B cell (primary cell): ENCODE data around the gene TRIB2. TPM values are rescaled to one million over a fixed set of nuclear protein-coding genes. Genes with fewer than 3 reads are reported as not detected.

ENCODE experiments used
- ATAC-seq: fragments of 200-7000 bp; cut with Tn5 transposase; one replicate; pipeline ENCODE4 v1.10.0; 2021; ENCODE audit warnings: low read depth, mild to moderate bottlenecking, moderate number of reproducible peaks, moderate library complexity
- CTCF ChIA-PET: fragments of 350-600 bp; sonication (Branson Sonifier 250); formaldehyde crosslinking; loops from one replicate; lab custom pipeline; 2021; ENCODE audit warnings: antibody characterized with exemption, inconsistent platforms; lab: Charles Lee
- POLR2A ChIA-PET: fragments of 350-600 bp; sonication (Branson Sonifier 250); formaldehyde crosslinking; loops from one replicate; lab custom pipeline; 2021; ENCODE audit warnings: antibody characterized with exemption; lab: Charles Lee
- DNase-seq: peaks from one replicate; pipeline ENCODE4 v3.0.0; 2013
- H2AFZ ChIP-seq: 2 replicates; pipeline ENCODE4 v1.6.1; 2012; ENCODE audit warnings: mild to moderate bottlenecking, low read depth, low read length; ENCODE audit not compliant: insufficient read depth, poor library complexity, severe bottlenecking
- H3K27ac ChIP-seq, 2 donors: 1 replicate in 1 of 2; 2 replicates in 1 of 2; pipeline ENCODE4 v1.5.1; 2012 to 2013; ENCODE audit warnings: low read length in 2 of 2, mild to moderate bottlenecking in 2 of 2, moderate library complexity in 1 of 2
- H3K27me3 ChIP-seq, 4 experiments: fragments of 200-600 bp in 1 of 4; sonication (generic) in 1 of 4; replicated peaks in 1 of 4; 1 replicate in 2 of 4; 2 replicates in 2 of 4; pipeline versions ENCODE4 v1.6.1 to v1.7.0; 2013 to 2016; ENCODE audit warnings: low read length in 3 of 4, mild to moderate bottlenecking in 2 of 4, mixed read lengths in 1 of 4, moderate library complexity in 1 of 4; ENCODE audit not compliant: insufficient read depth in 4 of 4, control insufficient read depth in 3 of 4; ENCODE audit errors: control extremely low read depth in 1 of 4
- H3K36me3 ChIP-seq, 2 experiments: replicated peaks in 1 of 2; 1 replicate in 1 of 2; 2 replicates in 1 of 2; pipeline versions ENCODE4 v1.6.1 to v1.7.1; 2013; ENCODE audit warnings: low read length in 1 of 2; ENCODE audit not compliant: insufficient read depth in 2 of 2, control insufficient read depth in 1 of 2; ENCODE audit errors: control extremely low read depth in 1 of 2, extremely low read depth in 1 of 2
- H3K4me1 ChIP-seq, 2 donors: fragments of 200-600 bp in 1 of 2; sonication (generic) in 1 of 2; 1 replicate in 1 of 2; 2 replicates in 1 of 2; pipeline versions ENCODE4 v1.5.1 to v1.6.1; 2013 to 2017; ENCODE audit warnings: low read length in 2 of 2; ENCODE audit not compliant: control insufficient read depth in 2 of 2, insufficient read depth in 2 of 2
- H3K4me2 ChIP-seq: replicated peaks from 2 replicates; pipeline ENCODE3; 2012; ENCODE audit warnings: mild to moderate bottlenecking, low read depth, low read length; ENCODE audit not compliant: poor library complexity, severe bottlenecking
- H3K4me3 ChIP-seq, 5 experiments: fragments of 200-600 bp in 1 of 5; sonication (generic) in 1 of 5; 1 replicate in 3 of 5; 2 replicates in 2 of 5; pipeline versions ENCODE4 v1.5.1 to v1.7.0; 2011 to 2016; ENCODE audit warnings: low read length in 4 of 5, mild to moderate bottlenecking in 4 of 5, low read depth in 2 of 5, control low read depth in 1 of 5, moderate library complexity in 1 of 5; ENCODE audit not compliant: insufficient read depth in 1 of 5; ENCODE audit errors: control extremely low read depth in 1 of 5, extremely low read depth in 1 of 5
- H3K79me2 ChIP-seq: fragments of 200-600 bp; sonication (generic); one replicate; pipeline ENCODE4 v1.6.0; 2016; ENCODE audit warnings: low read length; ENCODE audit not compliant: control insufficient read depth, insufficient read depth
- H3K9ac ChIP-seq: fragments of 200-600 bp; sonication (generic); 2 replicates; pipeline ENCODE4 v1.6.1; 2017; ENCODE audit warnings: mild to moderate bottlenecking, low read length, moderate library complexity
- H3K9me3 ChIP-seq, 3 donors: one replicate each; pipeline versions ENCODE4 v1.6.1 to v1.7.1; 2013; ENCODE audit warnings: low read length in 2 of 3; ENCODE audit not compliant: control insufficient read depth in 2 of 3, insufficient read depth in 1 of 3; ENCODE audit errors: control extremely low read depth in 1 of 3
- H4K20me1 ChIP-seq: 2 replicates; pipeline ENCODE4 v1.6.0; 2012; ENCODE audit warnings: mild to moderate bottlenecking, low read length; ENCODE audit not compliant: insufficient read depth, control insufficient read depth, poor library complexity, severe bottlenecking
- H3K27ac Mint-ChIP-seq: one replicate; pipeline ENCODE4 v1.8.0; 2021; ENCODE audit warnings: mixed read lengths
- H3K27me3 Mint-ChIP-seq: one replicate; pipeline ENCODE4 v1.8.0; 2021; ENCODE audit warnings: mixed read lengths
- H3K4me1 Mint-ChIP-seq: one replicate; pipeline ENCODE4 v1.8.0; 2021; ENCODE audit warnings: mixed read lengths
- H3K4me3 Mint-ChIP-seq: one replicate; pipeline ENCODE4 v1.8.0; 2021; ENCODE audit warnings: mixed read lengths
- H3K9me3 Mint-ChIP-seq: one replicate; pipeline ENCODE4 v1.8.0; 2022; ENCODE audit warnings: mixed read lengths; ENCODE audit not compliant: insufficient read depth
- EZH2 ChIP-seq: IDR thresholded peaks from 2 replicates; pipeline ENCODE4 v1.6.1; 2012; ENCODE audit warnings: borderline replicate concordance, low read depth, mild to moderate bottlenecking, moderate library complexity, low read length; ENCODE audit not compliant: insufficient read depth, poor library complexity, severe bottlenecking
- WGBS: methylation state at CpG from one replicate; pipeline ENCODE4 v1.1.5; 2013; ENCODE audit warnings: missing lambda C conversion rate; ENCODE audit not compliant: insufficient coverage; 5-methylcytosine and 5-hydroxymethylcytosine counted together
- intact Hi-C: fragments of 100-400 bp; cut with micrococcal nuclease; formaldehyde crosslinking; loops from one replicate; pipeline ENCODE4 v1.10.0; 2022
- polyA plus RNA-seq: library from polyadenylated mRNA; depleted of rRNA; stranded (reverse); fragments of >200 nt; gene quantifications from 2 replicates; pipeline ENCODE4 v1.2.3, GENCODE V29; 2012
- total RNA-seq, 2 donors: library from RNA; stranded (reverse); fragments of 120-200 nt in 1 of 2; gene quantifications; 1 replicate in 1 of 2; 2 replicates in 1 of 2; pipeline versions ENCODE4 v1.2.3 to v1.2.4, GENCODE V29; 2013 to 2022
- TF ChIP-seq, protein P1 (sequence below): fragments of 200-600 bp; IDR thresholded peaks from one replicate; pipeline ENCODE4 v1.8.0; 2022; ENCODE audit warnings: antibody characterized with exemption, mild to moderate bottlenecking

TRIB2 gene
- total and polyA plus RNA-seq, 2 donors (not counting 1 experiment from before 2014, with no cell fraction given) = 36.3 to 117 TPM

DNA sequence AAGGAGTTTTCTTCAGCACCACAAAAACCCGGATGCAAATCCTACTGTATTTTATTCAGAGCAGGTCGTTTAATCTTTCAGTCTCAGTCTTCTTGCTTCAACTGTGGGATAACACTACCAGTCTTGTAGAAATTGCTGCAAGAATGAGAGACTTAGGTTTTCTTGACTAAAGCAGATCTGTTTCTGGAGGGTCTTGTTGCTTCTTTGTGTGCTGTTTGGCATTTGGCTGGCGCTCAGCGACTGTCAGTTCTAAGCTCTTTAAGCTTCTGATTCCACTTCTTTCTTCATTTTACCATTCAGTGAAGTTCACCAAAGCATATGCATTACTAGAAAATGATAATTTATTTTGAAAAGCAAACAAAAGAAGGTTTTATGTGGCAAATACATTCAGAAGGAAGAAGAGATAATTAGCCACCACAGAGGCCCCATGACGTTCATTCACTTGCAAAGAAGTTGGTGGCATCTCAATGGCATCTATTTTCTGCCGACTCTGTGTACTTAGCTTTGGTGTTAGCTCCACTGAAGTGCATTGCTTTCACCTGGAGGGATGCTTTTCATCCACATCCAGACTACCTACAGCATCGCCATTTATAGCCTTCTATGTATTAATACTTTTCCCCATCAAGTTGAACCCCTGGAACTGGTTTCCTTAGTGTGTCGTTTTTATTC, 53.7 kb downstream of the TRIB2 start:
- H2AFZ ChIP-seq = no peak overlapping the region
- no peak overlapping the region for H3K4me2 ChIP-seq
- no peaks in the 10 kb centered on the region for H4K20me1 ChIP-seq
- H3K27me3 Mint-ChIP-seq = peaks cover 50% of the 10 kb centered on the region
- ChIA-PET CTCF (no interaction called here), POLR2A (no interaction called here)
- TF ChIP-seq, protein P1, sequence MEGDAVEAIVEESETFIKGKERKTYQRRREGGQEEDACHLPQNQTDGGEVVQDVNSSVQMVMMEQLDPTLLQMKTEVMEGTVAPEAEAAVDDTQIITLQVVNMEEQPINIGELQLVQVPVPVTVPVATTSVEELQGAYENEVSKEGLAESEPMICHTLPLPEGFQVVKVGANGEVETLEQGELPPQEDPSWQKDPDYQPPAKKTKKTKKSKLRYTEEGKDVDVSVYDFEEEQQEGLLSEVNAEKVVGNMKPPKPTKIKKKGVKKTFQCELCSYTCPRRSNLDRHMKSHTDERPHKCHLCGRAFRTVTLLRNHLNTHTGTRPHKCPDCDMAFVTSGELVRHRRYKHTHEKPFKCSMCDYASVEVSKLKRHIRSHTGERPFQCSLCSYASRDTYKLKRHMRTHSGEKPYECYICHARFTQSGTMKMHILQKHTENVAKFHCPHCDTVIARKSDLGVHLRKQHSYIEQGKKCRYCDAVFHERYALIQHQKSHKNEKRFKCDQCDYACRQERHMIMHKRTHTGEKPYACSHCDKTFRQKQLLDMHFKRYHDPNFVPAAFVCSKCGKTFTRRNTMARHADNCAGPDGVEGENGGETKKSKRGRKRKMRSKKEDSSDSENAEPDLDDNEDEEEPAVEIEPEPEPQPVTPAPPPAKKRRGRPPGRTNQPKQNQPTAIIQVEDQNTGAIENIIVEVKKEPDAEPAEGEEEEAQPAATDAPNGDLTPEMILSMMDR = no peak
- TF ChIP-seq EZH2 = no peak
- H3K9me3 Mint-ChIP-seq = peaks cover 3% of the 10 kb centered on the region
- H3K9ac ChIP-seq = no peak overlapping the region
- no peak overlapping the region for H3K27ac Mint-ChIP-seq
- peaks cover 0 to 3% (median 0%) of the 10 kb centered on the region in 3 donors for H3K9me3 ChIP-seq
- no peak overlapping the region for H3K27ac ChIP-seq
- H3K4me1 ChIP-seq = no peaks in the 10 kb centered on the region
- H3K4me3 Mint-ChIP-seq = no peak overlapping the region
- 69% methylated on average over 4 of the region's 8 CpGs for WGBS
- no peaks in the 10 kb centered on the region for H3K79me2 ChIP-seq
- intact Hi-C loops = no loop called here
- no peaks in the 10 kb centered on the region for H3K36me3 ChIP-seq
- no peak for DNase-seq
- no peak overlapping the region for H3K4me3 ChIP-seq
- H3K27me3 ChIP-seq = peaks cover 0 to 23% (median 7%) of the 10 kb centered on the region in 4 experiments
- H3K4me1 Mint-ChIP-seq = no peaks in the 10 kb centered on the region
- ATAC-seq = no peak

DNA sequence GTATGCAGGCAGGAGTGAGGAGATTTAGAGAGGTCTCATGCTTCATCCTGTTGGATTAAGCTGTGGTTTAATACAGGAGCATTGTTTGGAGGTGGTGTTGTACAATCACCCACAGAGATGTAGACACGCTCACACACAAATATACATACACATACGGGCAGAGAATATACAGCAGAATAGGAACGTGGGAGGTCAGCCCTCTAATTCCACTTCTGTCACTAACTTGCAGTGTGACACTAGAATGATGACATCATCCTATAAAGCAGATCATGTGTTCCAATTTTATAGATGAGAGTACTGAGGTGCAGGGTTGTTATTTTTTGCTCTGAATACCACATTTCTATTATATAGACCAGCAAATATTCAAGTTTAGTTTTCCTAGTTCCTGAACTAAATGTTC, 54.4 kb downstream of the TRIB2 start:
- CTCF ChIA-PET = no interaction called here
- Mint-ChIP-seq H3K27me3 (peaks cover 48% of the 10 kb centered on the region), H3K4me1 (no peaks in the 10 kb centered on the region), H3K9me3 (peaks cover 3% of the 10 kb centered on the region), H3K4me3 (no peak overlapping the region), H3K27ac (no peak overlapping the region)
- no peak for ATAC-seq
- Histone ChIP-seq H3K9me3 (peaks cover 0 to 5% (median 0%) of the 10 kb centered on the region in 3 donors), H3K9ac (no peak overlapping the region), H3K36me3 (no peaks in the 10 kb centered on the region), H3K4me1 (no peaks in the 10 kb centered on the region), H3K4me2 (no peak overlapping the region), H4K20me1 (no peaks in the 10 kb centered on the region), H3K27ac (no peak overlapping the region), H2AFZ (no peak overlapping the region), H3K27me3 (peaks cover 0 to 23% (median 7%) of the 10 kb centered on the region in 4 experiments), H3K4me3 (no peak overlapping the region), H3K79me2 (no peaks in the 10 kb centered on the region)
- intact Hi-C loops = no loop called here
- TF ChIP-seq, protein P1 = no peak
- no peak for TF ChIP-seq EZH2
- POLR2A ChIA-PET = no interaction called here
- no peak for DNase-seq
- WGBS = no CpG with 5 or more reads among the region's 3 CpGs
